Peyer's patch (tissue), 4 donors: ENCODE results near the gene FRS2.

ENCODE experiments used
- POLR2A ChIP-seq, 2 donors: fragments of 450-650 bp; IDR thresholded peaks; one replicate each; pipeline ENCODE4 v1.5.1; 2017; ENCODE audit warnings: antibody characterized with exemption in 2 of 2, mild to moderate bottlenecking in 2 of 2, moderate library complexity in 2 of 2
- TF ChIP-seq, protein P1 (sequence below), 6 experiments: fragments of 450-650 bp in 4 of 6; fragments of 200-600 bp in 2 of 6; sonication (generic) in 1 of 6; IDR thresholded peaks; one replicate each; pipeline ENCODE4 v1.5.1; 2017 to 2019; ENCODE audit warnings: antibody characterized with exemption in 6 of 6, mild to moderate bottlenecking in 3 of 6, moderate library complexity in 1 of 6

GRCh38 chr12:69509904-69510827, 40.0 kb downstream of the FRS2 start:
- TF ChIP-seq, protein P1, sequence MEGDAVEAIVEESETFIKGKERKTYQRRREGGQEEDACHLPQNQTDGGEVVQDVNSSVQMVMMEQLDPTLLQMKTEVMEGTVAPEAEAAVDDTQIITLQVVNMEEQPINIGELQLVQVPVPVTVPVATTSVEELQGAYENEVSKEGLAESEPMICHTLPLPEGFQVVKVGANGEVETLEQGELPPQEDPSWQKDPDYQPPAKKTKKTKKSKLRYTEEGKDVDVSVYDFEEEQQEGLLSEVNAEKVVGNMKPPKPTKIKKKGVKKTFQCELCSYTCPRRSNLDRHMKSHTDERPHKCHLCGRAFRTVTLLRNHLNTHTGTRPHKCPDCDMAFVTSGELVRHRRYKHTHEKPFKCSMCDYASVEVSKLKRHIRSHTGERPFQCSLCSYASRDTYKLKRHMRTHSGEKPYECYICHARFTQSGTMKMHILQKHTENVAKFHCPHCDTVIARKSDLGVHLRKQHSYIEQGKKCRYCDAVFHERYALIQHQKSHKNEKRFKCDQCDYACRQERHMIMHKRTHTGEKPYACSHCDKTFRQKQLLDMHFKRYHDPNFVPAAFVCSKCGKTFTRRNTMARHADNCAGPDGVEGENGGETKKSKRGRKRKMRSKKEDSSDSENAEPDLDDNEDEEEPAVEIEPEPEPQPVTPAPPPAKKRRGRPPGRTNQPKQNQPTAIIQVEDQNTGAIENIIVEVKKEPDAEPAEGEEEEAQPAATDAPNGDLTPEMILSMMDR (IDR thresholded peaks at IDR 0.05) = no peak
- no peak for TF ChIP-seq POLR2A (IDR thresholded peaks at IDR 0.05)
